COR-L47 (cell line): Measurements from ENCODE around the gene ANK3.
A peak's percentile ranks its signal among the peaks of the same experiment; 100 is the strongest.

Experiments used
- DNase-seq: peaks from one replicate; lab custom pipeline; 2025; lab: John Stamatoyannopoulos, UW

ANK3 gene

DNA sequence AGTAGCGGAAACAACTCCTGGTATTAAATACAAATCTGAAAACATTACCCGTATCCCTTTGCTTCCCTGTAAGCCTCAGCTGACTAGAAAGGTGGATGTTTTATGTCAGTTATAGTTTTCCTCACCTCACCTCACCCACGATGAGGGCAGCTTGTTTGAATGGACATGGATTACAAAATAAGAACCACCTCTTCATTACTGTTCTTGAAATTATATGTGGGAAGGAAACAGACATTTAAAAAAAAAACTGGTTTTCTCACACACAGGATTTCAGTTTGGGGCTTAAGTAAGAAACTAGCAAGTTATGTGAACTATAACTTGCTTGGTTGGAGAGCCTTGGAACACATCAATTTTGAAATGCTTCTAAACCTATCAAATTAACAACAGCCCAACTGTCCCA is 250.4 kb downstream of the ANK3 start:
- DNase-seq = no peak

DNA sequence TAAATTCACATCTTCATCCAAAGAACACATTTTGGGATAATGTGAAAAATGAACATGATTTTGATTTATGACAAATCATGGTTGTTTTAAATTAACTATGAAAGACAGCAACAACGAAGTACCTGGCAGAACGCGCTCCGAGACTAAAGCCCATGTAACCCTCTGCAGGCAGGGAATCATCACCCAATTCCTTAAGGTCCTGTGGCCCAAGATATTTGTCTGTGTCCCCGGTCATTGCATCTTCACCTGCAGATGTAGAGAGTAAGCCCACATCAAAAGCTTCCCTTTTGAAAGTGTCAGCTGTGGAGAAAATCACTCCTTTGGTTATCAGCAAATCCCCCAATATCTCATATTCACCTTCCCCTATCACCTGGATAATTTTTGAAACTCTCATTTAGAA is 250.8 kb downstream of the ANK3 start:
- no peak for DNase-seq

DNA sequence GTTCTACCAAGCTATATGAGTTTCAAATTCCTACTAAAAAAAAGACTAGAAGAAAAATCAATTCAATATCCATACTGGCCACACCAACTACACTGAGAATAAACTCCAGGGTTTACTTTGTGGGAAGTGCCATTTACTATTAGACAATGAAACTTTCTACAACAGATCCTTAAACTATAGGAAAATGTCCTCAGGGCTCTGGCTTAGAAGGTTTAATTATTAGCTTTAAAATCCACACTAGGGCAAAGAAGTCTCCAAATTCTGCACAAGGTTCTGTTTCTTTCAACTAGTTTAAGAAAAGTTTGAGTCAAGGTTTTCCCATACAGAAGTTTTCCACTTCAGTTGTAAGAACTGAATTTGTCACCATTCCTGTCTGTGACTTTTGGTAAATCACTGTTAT is 251.6 kb downstream of the ANK3 start:
- DNase-seq = no peak

DNA sequence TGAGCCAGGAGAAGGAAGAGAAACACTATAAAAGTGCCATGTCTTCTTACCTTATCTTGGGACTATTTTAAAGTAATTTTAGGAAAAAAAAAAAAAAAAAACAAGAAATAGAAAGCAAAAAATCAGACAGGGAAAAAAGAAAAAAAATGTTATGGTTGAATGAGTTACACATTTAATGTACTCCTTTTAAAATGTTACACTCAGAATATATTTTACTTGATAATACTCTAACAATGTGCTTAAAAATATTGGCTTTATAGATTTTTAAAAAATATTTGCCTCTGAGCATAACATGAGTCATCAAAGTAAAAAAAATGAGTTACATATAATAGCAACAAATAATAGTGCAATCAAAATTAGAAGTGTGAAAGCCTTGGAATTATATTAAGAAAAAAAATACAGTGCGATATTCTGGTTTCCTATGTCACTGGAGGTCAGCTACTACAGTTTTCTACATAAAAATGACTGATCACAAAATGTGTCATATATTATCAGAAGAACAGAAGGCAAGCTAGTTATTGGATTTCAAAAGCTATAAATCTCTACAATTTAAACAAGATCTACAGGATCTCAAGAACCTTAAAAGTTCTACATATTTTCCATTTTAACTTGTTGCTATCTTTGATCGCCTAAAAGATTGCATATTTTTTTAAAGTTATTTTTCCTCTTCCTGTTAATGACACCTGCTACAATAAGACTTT is 252.2 kb downstream of the ANK3 start:
- no peak for DNase-seq

DNA sequence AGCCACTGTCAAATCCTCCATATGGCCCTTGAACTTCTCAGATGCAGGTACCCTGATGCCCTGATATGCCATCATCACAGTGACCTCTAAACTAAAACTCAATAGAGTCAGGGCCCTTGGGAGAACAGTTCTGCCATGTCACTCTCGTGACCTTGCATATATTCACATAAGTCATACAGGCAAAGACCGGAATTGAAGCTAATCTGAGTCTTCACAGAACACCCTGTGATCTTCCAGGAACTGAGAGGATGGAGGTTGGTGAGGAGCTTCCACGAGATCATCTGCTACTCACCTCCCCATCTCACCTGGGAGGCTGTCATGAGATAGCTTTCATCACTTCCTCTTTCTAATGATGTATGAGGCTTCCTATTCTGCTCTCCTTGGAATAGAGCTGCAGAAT is 254.7 kb downstream of the ANK3 start:
- DNase-seq = no peak

DNA sequence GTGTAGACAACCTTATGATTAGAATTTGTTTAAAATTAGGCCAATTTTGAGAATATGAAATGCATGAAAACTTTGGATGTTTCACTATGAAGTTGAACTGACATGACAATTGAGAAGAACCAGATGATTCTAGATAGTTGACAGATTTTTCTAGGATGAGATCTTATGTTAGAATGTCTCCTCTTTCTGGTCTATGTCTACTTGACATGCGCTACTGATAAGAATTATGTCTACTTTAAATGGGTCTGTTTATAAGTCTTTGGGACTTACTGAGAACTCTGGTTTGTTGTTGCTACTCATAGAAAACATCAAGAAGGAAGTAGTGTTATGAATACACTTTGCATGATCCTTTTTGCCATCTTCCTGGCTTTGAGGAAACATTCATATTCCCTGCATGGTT is 255.1 kb downstream of the ANK3 start:
- no peak for DNase-seq

DNA sequence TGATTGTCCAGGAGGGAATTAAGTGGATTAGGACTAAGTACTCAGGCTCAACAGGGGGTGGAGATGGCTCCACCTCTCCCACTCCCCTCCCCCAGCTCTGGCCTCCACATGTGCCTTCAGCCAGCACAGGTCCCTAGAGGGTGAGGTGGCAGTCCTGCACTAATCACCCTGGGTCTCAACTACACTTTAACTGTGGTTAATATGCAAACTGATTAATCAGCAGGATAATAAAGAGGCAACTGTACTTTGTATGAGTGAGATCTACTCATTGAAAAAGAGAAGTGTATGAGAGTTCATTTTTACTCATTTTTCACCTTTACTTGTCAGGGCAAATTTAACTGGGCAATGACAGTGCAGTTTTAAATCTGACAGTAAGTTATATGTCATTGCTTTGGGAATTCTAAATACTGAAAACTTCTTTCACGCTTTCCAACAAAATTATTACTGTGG is 259.5 kb downstream of the ANK3 start:
- DNase-seq = no peak

DNA sequence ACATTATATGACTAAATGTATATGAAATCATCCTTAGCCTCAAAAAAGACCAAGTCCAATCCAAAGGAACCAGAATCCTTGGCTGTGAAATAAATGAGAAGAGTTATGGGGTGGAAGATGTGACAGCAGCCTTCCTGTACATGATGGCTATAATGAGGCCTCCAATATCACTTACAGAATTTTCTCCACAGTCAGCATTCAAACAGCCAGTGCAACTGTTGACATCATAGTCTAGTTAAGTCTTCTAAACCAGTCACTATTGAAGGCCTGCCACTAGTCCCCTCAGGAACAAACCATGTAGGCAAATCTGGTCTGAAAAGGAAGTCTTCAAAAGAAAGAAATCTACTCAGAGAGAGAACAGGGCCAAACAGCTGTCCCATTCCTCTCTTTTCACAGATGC is 263.8 kb downstream of the ANK3 start:
- DNase-seq = no peak

DNA sequence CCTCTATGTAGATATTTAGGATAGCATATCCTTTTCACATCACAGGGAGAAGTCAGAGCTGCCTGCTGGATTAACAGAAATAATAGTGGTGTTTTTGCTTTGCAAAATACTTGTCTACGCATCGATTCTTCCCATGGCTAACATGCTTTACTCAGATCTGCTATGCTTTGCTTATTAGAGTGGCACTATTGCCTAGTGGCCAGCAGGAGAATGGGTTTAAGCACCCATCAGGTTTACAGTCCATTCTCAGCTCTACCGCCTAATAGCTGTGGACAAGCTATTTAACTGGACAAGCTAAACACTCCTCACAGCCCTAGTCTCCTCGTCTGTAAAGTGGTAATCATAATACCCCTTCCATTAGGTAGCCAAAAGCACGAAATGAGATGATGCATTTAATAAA is 265.1 kb downstream of the ANK3 start:
- DNase-seq = no peak

DNA sequence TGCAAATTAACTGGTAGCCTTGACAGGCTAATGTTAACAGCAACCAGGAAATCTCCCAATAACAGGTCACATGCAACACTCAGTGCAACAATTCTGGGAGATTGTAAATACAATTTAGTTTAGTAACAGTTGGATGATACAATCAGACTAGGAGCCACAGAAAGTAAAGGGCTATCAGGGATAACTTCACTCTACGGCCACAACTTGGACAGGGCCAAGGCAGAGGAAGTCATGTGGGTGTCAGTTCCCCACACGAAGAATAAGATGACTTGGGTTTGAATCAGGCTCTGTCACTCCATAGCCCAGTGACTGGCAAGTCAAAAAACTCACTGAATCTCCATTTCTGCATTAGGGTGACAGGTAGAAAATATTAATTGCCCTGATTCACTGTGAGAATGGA is 266.0 kb downstream of the ANK3 start:
- no peak for DNase-seq

DNA sequence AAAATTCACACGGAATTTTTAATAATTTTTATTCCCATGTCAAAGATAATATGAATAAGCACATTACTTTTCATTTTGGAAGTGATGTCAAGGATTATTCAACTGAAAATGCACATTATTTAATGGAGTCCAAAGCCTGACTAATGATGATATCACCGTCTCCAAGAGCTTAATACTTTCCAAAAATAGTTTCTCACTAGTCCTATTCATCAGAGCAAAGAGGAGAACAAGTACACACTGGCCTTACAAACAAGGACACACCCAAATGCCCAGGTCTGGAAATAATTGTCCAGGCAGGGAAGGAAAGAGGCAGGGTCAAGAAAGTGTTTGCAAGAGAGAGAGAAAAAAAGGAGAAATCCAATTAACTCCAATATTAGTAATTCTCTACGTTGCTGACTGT is 266.5 kb downstream of the ANK3 start:
- DNase-seq = no peak

DNA sequence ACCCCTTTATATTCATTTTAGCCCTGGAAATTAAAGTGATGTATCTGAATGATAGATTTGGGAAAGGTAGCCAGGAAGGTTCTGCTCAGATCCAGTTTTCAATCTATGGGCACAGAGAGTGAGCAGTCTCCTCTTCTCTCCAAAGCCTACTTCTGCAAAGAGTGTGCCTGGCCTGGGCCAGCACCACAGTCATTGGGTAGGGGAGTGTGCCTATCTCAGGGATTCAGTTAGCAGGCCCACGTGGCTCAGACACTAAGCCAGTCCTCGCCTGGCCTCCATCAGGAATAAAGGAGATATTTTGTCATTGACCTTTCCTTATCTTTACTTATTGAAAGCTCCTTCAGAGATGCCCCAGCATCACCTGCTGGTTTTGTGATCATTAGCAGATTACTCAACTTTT is 267.5 kb downstream of the ANK3 start:
- DNase-seq = no peak

DNA sequence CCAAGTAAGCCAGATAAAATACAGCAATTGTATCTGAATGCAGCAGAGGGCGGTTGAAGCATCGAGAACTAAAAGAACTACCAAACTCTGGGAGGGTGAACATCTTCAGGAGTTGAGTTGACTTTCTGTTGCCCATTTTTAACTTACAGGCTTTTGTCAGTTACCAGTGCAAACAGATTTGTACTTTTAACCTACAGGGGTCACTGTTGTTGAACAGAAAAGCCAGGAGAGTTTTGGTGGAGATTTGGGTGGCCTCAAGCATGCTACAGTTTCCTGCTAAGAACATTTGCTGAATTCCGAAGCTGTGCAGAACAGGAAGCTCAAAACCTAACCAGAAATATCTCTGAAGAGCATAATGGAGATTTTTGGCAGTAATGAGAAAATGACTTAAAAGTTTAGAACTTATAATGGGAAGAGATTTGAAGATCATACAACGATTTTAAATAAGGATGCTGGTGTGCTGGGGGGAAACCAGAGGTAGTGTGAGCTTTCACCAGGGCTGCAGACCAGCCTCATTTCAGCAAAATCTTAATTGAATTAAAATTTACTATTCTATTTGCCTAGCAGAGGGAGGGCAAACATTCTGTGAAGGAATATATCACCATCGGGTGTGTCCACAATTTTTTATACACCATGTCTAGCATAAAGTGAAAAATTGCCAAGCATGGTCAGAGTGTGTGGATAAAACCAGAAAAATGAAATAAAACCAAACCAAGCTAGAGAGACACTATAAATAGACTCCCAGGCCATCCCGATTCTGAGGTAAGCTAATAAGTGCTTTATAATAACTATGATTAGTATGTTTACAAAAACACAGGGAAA is 274.7 kb downstream of the ANK3 start:
- DNase-seq = peak; percentile 25

DNA sequence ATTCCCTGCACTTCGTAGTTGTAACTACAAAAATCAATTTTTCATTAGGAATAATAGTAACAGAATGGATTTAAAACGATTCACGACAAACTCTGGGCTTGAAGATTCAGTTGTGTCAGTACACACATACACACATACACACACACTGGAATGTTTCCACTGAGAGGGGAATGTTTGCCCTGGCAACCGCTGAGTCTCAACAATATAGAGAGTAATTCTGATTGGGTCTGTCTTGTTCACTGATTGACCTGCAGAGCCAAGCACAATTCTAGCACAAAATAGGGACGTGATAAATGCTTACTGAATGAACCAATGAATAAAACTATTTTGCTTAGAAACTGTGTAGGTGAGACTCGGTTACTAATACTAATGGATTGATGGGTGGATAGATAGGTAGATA is 278.9 kb downstream of the ANK3 start:
- no peak for DNase-seq

DNA sequence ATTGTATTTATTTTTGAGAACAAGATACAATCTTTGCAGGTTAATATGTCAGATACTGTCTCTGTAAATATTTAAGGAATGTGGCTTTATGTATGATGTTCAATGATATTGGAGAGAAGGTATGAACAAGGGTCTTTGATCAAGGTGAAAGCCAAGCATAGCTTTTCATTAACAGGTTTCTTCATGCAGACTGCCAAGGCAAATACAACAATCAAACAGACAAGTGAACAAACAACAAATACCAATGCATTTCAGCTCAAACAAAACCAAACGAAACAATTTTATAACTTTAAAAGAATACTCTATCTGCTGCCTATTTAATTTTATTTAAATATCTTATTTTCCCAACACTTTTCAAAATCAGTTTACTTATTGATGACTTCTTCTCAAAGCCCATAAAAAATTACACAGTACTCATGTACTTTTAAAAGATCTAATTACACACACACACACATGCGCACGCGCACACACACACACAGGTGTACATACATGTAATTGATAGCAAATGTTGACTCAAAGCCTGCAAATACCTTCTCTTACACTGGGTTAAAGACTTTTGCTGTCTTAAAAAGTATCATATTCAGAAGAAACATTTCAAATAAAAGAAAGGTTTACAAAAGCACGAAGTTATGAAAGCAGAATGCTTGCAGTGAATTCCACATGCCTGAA is 282.2 kb downstream of the ANK3 start:
- DNase-seq = no peak

DNA sequence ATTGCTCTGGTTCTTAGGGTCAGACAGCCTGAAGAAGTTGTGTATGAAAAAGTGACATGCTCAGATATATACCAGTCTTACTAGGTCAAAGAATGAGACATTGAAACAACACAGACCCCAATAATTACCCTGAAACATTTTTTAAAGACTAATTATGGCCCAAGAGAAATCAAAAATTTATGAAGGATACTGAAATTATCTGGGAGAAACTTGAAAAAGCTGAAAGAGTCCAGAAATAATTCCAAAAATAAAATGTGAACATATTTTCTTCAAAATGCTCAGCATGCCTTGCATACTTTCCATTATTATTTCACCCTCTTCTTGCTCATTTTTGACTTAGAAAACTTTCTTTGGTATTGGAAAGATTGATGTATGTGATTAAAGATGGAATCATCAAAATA is 284.4 kb downstream of the ANK3 start:
- DNase-seq = no peak

DNA sequence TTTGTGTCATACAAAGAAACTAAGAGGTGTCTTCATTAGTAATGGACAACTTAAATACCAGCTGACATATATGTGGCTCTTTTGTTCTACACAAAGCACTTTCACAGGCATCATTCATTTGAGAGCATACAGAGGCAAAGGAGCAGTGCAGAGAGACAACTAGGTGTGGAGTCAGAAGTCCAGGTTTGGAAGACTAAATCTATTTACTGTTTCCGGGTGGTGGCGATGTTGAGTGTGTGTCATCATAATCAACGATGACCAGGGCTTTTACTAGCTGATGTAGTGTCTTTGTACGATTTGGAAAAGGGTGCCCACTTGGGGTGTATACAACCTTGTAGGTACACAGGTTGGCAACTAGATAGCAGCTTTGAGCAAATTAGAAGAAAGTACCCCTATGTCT is 287.9 kb downstream of the ANK3 start:
- DNase-seq = no peak

DNA sequence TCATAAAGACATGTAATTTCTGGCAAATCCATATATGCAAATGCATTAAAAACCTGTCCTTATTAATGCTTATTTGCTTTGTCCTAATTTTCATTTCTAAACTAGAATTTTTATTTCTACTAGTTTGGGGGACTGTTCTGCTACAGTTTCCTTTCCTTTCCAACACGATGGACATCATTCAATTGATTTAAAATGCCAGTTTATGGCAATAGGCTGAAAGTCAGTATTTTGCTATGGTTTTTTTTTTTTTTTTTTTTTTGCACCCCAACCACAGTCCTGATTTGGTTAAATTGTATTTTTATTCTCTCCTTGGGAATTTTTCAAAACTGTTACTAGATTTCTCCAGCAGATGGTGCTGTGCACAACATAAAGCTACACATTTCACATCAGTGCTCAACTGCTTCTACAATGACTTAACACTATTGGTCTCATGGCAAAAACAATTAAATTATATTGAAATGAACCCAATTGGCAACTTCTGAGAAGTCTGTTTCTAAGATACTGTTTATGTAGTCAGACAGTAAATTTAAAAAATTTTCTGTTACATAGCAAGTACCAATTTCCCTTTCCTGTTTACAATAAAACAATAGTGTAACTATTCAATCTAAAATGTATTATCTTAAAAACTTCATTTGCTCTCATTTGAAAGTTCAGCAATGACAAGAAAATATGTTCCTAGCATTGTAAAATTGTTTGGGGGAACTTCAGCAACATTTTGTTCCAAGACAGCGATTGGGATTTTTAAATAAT is 289.5 kb downstream of the ANK3 start:
- DNase-seq = peak; percentile 21

DNA sequence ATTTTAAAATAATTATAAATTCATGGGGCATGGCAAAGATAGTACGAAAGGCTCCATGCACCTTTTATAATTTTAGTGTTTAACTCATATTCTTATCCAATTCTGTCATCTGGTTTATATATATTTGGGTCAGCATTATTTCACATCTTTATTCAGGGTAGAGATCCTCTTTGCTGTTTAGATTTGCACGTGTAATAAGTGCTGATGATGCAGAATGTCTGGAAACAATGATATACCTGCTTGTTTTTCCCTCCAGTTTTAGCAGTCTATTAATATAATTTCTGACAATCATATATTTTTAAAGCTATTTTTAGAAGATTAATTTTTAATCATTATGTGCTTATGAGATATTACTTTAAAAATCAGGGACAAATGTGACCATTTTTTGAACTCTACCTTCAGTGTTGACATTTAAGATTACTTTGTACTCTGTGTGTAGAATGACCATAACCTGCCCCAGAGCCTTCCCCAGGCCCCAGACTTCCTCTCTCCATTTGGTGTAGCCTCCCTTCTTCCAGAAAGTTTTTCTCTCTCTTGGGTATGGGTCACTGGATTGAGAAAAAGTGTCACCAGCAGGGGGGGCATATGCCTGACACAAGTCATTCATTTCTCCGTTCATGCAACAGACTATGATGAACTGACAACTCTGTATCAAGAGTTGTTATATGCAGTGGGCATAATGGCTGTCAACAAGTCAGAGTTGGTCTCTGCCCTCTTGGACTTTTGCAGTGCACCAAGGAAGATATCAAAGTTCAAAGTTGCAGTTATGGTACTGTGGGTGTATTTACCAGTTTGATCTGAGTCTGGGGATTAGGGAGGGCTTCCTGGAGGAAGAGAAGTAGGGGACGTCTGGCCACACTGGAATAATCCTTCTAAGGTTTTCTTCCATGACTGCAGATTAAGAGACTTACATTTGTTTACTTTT is 290.7 kb downstream of the ANK3 start:
- no peak for DNase-seq

DNA sequence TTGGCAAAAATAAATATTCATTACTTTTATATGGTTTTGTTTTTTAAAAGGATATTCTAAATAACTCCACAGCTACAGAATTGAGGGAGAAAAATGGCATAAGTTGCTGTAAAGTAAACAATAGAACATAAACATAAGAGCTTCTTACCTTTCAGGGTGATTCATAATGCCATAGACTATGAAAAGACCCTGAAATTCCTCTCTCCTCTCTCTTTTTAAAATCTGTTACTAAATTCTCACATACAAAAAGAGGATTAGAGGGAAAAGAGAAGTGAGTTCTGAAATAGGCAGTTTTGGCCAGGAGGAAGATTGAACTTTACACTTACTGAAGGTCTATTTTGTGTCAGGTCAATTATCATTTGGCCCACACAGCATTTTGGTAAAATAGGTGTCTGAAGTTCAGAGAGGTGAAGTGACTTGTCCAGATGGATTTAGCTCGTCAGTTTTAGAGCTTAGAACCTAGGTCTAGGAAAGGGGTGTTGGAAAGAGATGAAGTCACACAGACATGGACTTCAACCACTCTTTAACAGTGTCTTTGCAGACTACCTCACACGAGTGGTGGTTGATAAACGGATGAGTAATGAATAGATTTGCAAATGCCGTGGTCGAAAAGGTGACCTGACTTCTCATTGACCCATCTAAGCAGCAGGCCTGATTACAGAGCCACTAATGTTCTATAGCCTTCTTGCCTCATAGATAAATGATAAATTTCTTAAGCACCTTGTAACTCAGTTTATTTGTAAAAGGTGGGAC is 292.7 kb downstream of the ANK3 start:
- DNase-seq = no peak

DNA sequence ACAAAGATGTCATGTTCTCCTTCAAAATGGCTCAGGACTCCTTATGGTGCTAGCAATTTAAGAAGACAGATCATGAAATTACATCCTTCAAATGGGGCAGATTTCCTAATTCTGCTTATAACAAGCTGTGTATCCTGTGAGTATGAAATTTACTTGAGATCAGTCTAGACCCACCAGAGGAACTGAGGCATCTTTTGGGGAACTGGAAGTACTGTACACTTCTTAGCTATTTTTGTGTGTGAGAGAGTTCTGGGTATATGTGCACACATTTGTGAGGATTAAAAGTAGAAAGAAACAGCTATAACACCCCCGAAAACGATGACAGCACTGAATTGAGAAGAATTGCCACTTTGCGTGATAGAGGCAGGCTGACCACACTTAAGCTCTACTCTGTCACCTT is 296.4 kb downstream of the ANK3 start:
- DNase-seq = no peak
